Measurements from ENCODE around the gene CORO1C. TPM values are rescaled to one million over a fixed set of nuclear protein-coding genes. Genes with fewer than 3 reads are reported as not detected.

Gene CORO1C
- total and polyA plus RNA-seq, 9 of the 15 experiments (the other 6 are each of a cell fraction or from before 2014, with no cell fraction given), result 55.2 to 280 (median 150) TPM

- TF ChIP-seq CTCF (IDR thresholded peaks at IDR 0.05 in 2 of 3, conservative IDR thresholded peaks at IDR 0.05 in 1 of 3; ENCODE audit: insufficient read depth in 2 of 3, low read depth in 1 of 3, low read length in 3 of 3), result no peak
- TF ChIP-seq E2F4 (CRISPR knock-in tag; IDR thresholded peaks at IDR 0.05; ENCODE audit: low read depth), result no peak
- TF ChIP-seq ELK3 (CRISPR knock-in tag; IDR thresholded peaks at IDR 0.05), result no peak
- TF ChIP-seq RBM22 (IDR thresholded peaks at IDR 0.05; ENCODE audit: low read depth, low read length, poor library complexity, severe bottlenecking), result no peak
- no peak for TF ChIP-seq ATF1 (CRISPR knock-in tag; IDR thresholded peaks at IDR 0.05)
- TF ChIP-seq ATF1 (tag; IDR thresholded peaks at IDR 0.05), result peak; percentile 71
- 0 out of 2 replicates have a peak, but pooled peaks have one; percentile 64 for TF ChIP-seq IFI16 (CRISPR knock-in tag; IDR thresholded peaks at IDR 0.05)
- TF ChIP-seq JUN (IDR thresholded peaks at IDR 0.05; ENCODE audit: borderline replicate concordance, low read depth, low read length), result no peak
- no peak for TF ChIP-seq JUN (CRISPR knock-in tag; IDR thresholded peaks at IDR 0.05; ENCODE audit: borderline replicate concordance)
- no peak for TF ChIP-seq CHD1 (IDR thresholded peaks at IDR 0.05; ENCODE audit: low read length)
- TF ChIP-seq ZNF785 (CRISPR knock-in tag; IDR thresholded peaks at IDR 0.05), result no peak
- TF ChIP-seq ZNF23 (CRISPR knock-in tag; IDR thresholded peaks at IDR 0.05), result no peak
- peak; percentile 44 for TF ChIP-seq PRDM10 (IDR thresholded peaks at IDR 0.05; ENCODE audit: partially characterized antibody)
- TF ChIP-seq PHF20 (IDR thresholded peaks at IDR 0.05; ENCODE audit: partially characterized antibody), result peak; percentile 33
- TF ChIP-seq DPF2 (IDR thresholded peaks at IDR 0.05), result no peak
- no peak for TF ChIP-seq MCM2 (IDR thresholded peaks at IDR 0.05; ENCODE audit: low read depth)
- TF ChIP-seq TBP (optimal IDR thresholded peaks at IDR 0.05; ENCODE audit: low read depth, low read length), result no peak
- TF ChIP-seq RNF219 (CRISPR knock-in tag; IDR thresholded peaks at IDR 0.05), result no peak
- TF ChIP-seq ZNF146 (CRISPR knock-in tag; IDR thresholded peaks at IDR 0.05; ENCODE audit: unreplicated experiment), result no peak
Measured at GRCh38 chr12:108691998-108692808, 39.1 kb downstream of the CORO1C start (continued).
